Limb (tissue), 2 donors: ENCODE data around the gene ZNF575.
A peak's percentile ranks its signal among the peaks of the same experiment; 100 is the strongest.
"Not testable (repeated sequence)": the region's sequence is repeated elsewhere in the genome, so short reads cannot be mapped to it uniquely, and the experiment has no call there.

Experiments
- DNase-seq, 2 donors: peaks; one replicate each; pipeline ENCODE4 v3.0.0-alpha.2; 2016; ENCODE audit errors: extremely low spot score in 2 of 2

Gene ZNF575

DNA sequence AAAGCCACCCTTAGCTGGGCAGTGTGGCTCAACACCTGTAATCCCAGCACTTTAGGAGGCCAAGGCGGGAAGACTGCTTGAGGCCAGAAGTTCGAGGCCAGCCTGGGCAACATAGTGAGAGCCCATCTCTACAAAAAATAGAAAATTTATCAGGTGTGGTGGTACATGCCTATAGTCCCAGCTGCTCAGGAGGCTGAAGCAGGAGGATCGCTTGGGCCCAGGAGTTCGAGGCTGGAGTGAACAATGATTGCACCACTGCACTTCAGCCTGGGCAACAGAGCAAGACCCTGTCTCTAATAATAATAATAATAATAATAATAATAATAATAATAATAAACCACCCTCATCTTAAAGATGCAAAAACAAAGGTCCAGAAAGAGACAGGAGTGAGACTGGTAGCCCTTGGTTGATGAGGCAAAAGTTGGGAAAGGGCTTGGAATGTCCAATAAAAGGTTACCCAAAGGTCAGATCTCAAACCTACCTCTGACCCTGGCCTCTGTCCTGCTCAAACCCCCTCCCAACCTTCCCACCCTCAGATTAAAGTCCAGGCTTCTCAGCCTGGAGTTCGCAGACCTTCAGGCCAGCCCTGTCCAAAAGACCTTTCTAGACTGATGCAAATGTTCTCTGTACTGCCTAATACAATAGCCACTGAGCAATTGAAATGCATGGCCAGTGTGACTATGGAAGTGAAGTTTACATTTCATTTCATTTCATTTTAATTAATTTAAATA, 9.1 kb downstream of the ZNF575 start:
- no peak for DNase-seq

DNA sequence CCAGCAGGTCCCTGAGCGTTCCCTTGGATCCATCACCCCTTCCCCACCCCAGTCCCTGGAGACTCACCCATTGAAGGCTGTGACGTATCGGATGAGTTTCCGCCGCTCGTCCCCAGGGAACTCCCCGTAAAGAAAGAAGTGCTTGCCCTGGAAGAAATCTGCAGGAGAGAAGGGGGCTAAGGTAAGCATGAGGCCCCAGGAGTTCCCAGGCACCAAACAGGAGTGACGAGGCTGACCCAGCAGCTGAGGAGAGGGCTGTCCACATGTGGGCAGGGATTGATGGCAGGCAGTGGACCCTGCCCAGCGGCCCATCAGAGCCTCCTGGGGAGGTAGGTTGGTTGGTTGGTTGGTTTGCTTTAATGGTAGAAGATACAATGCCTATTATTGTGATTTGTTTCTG, 11.1 kb downstream of the ZNF575 start:
- DNase-seq = no peak

DNA sequence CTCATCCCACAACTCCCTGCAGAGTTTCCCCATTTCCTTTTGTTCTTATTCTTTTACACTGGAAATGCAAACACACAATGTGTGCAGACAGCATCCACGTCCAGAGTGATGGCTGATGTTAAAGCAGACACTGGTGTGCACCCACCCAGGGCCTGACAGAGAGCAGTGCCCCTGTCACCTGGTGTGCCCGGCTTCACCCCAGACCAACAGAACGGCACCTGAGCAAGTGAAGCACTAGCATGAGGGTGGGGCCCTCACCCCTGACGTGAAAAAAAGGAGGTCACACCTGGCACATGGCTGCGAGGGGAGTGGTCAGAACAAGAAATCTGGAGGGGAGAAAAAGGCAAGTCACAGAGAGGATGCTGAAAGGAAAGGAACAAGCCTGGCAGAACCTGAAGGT, 12.3 kb downstream of the ZNF575 start:
- DNase-seq = no peak

DNA sequence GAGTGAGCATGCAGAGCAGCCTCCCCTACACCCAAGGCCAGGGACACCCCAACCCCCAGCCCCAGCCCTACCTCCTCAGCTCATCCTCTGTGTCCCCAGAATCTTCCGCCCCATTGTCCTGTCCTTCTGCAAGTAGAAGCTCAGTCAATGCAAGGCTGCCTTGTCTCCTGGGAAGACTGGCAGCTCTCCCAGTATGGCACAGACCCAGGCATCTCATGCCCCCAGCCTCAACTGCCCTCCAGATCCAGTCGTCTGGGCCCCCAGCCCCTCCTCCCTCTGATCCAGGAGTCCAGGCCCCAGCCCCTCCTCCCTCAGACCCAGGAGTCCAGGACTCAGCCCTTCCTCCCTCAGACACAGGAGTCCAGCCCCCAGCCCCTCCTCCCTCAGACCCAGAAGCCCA, 13.0 kb downstream of the ZNF575 start:
- DNase-seq = no peak

DNA sequence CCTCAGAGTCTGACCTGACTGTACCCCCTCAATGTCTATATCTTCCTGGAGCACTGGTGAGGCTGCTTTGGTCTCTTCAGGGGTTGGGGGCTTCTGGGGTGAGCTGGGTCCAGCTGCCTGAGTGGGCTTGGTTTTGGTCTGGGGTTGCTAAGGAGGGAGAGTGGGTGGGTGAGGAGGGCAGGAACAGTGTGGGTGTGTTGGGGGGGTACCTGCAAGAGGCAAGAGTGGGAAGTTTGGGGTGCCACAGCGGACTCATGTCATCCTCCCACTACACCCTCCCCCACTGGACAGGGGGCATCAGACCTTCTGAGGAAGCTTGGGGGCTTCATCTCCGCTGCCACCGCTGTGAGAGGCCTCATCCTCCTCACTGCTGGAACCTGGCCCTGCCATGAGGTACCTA, 13.6 kb downstream of the ZNF575 start:
- no peak for DNase-seq

DNA sequence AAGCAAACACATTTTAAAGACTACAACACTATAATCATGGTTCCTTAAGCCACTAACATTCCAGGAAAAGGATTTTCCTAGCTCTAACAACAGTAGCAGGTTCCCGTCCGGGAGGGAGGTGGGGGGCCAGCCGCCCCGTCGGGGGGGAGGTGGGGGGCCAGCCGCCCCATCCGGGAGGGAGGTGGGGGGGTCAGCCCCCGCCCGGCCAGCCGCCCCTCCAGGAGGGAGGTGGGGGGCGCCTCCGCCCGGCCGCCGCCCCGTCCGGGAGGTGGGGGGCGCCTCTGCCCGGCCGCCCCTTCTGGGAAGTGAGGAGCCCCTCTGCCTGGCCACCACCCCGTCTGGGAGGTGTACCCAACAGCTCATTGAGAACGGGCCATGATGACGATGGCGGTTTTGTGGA, 14.9 kb downstream of the ZNF575 start:
- DNase-seq = not testable (repeated sequence)

GRCh38 chr19:43548706-43549105, 15.7 kb downstream of the ZNF575 start:
- no peak for DNase-seq

- DNase-seq = no peak
Observed at GRCh38 chr19:43551399-43552197, 18.6 kb downstream of the ZNF575 start.

GRCh38 chr19:43552198-43552450, 19.1 kb downstream of the ZNF575 start:
- DNase-seq = no peak

- no peak for DNase-seq
Observed at GRCh38 chr19:43552616-43553015, 19.6 kb downstream of the ZNF575 start.

- DNase-seq = no peak
Observed at GRCh38 chr19:43553656-43554055, 20.7 kb downstream of the ZNF575 start.

DNA sequence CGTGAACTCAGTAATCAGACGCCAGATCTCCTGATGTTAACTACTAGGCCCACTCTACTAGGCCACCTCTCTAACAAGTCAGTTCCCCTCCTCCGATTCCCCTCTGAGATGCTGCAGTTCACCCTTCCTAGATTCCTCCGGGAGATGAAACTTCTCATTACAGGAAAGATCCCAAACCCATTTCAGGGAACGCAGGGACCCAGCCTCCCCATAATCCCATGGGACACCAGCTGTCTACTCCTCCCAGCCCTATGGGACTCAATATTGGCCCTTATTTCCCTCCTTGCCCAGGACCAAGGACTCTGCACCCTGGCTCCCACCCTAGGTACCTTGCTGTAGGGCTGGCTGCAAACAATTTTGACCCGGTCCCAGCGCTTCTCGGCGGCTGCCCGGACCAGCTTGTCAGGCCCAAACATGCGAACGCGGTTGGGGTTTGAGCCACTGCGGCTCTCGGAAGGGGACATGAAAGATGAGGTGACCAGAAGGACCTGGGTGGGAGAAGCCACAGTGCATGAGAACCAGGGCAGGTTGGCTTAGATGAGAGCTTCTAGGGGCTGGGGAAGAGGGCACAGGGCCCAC, 21.4 kb downstream of the ZNF575 start:
- no peak for DNase-seq

GRCh38 chr19:43555185-43555770, 22.3 kb downstream of the ZNF575 start:
- peak in 1 of 2 donors; percentile 83 for DNase-seq

GRCh38 chr19:43560687-43561086, 27.7 kb downstream of the ZNF575 start:
- no peak for DNase-seq

DNA sequence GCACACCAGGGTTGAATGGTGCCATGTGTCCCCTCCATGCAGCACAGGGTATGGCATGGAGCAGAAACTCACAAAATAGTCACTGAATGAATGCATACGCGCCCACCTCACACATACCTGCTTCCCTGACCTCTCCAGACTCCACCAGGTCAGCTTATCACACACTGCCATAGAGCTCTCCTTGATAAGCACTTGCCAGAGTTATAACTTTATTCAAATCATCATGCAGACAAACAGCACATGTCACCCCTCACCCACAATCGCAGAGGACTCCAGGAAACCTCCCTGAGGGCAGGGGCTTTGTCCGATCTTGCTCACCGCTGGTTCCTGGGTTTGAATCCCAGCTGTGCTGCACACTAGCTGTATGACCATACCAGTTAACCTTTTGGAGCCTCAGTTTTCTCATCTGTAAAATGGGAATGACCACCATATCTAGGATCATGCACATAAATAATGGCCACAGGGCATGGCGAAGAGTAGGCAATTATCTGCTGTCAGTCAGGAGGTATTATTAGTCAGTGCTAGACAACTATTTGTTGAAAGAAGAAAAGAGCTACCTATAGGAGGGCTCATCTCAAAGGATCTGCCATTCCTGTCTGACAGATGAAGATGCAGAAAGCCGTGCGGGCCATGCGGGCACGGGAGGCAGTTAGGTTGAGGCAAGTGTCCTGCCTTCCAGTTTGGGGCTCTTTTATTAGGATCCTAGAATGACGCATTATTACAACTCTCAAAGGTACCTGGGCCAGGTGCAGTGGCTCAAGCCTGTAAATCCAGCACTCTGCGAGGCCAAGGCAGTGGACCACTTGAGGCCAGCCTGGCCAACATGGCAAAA, 28.4 kb downstream of the ZNF575 start:
- no peak for DNase-seq

DNA sequence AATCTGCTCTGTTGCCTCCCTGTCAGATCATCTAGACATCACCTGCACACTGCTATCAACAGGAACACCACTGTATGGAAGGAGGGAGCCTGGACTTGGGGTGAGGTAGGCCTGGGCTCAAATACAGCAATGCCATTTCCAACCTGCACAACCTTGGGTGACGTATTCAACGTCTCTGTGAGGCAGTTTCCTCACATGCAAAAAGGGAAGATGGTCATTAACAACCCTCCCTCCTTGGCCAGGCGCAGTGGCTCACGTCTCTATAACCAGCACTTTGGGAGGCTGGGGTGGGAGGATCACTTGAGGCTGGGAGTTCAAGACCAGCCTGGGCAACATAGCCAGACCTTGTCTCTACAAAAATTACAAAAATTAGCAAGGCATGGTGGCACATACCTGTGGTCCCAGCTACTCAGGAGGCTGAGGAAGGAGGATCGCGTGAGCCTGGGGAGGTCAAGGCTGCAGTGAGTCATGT, 29.3 kb downstream of the ZNF575 start:
- DNase-seq = no peak

- no peak for DNase-seq
Observed at GRCh38 chr19:43562698-43563241, 29.8 kb downstream of the ZNF575 start.

- DNase-seq = no peak
Observed at GRCh38 chr19:43563816-43564457, 30.9 kb downstream of the ZNF575 start.

- no peak for DNase-seq
Observed at GRCh38 chr19:43564800-43565199, 31.8 kb downstream of the ZNF575 start.

GRCh38 chr19:43569657-43570056, 36.7 kb downstream of the ZNF575 start:
- DNase-seq = no peak
